Measurements from ENCODE around the gene TENM3. TPM values are rescaled to one million over a fixed set of nuclear protein-coding genes. Genes with fewer than 3 reads are reported as not detected.

Gene TENM3
- total RNA-seq, 1 donor, result 24.2 TPM

GRCh38 chr4:182704077-182704476, 460.9 kb downstream of the TENM3 start:
- no peak overlapping the region for H3K4me3 ChIP-seq (ENCODE audit: low read depth, low read length)
- TF ChIP-seq, protein P1, sequence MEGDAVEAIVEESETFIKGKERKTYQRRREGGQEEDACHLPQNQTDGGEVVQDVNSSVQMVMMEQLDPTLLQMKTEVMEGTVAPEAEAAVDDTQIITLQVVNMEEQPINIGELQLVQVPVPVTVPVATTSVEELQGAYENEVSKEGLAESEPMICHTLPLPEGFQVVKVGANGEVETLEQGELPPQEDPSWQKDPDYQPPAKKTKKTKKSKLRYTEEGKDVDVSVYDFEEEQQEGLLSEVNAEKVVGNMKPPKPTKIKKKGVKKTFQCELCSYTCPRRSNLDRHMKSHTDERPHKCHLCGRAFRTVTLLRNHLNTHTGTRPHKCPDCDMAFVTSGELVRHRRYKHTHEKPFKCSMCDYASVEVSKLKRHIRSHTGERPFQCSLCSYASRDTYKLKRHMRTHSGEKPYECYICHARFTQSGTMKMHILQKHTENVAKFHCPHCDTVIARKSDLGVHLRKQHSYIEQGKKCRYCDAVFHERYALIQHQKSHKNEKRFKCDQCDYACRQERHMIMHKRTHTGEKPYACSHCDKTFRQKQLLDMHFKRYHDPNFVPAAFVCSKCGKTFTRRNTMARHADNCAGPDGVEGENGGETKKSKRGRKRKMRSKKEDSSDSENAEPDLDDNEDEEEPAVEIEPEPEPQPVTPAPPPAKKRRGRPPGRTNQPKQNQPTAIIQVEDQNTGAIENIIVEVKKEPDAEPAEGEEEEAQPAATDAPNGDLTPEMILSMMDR (IDR thresholded peaks at IDR 0.05; ENCODE audit: insufficient read depth, low read depth, low read length), result no peak
- DNase-seq (ENCODE audit: low read depth), result no peak

DNA sequence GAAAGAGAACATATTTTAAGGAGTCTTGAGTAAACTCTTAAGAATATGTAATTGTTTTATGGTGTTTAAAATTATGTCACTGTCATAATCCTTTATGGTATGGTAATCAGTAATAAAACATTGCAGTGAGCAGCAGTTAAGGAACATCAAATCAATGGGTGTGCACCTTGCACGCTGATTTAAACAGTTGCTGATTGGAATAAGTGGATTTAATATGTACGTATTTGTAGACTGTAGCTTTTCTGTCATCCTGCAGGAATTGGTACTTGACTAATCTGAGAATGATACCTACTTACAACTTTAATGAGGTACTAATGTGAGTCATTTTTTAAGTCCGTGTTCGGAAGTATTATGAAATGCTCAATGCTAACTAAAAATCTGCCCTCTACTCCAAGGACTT, 461.7 kb downstream of the TENM3 start:
- TF ChIP-seq, protein P1 (IDR thresholded peaks at IDR 0.05; ENCODE audit: insufficient read depth, low read depth, low read length), result no peak
- H3K4me3 ChIP-seq (ENCODE audit: low read depth, low read length), result no peak overlapping the region
- DNase-seq (ENCODE audit: low read depth), result no peak

DNA sequence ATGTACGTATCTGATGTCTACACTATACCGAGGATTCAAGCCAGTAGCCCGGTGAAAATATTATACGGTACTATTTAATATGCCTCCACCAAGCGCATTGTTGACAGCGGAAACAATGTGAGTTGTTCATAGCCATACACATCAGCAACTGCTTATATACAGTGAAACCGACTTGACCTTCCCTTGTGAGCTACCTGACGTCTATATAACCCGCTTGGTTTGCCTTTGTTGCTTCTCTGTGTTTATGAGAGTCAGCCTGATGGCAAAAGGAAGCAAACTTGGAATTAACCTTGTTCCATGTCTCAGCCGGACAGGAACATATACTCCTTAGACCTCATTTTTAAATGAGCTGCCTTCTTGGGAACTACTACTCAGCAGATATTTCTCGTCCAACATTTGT, 462.2 kb downstream of the TENM3 start:
- TF ChIP-seq, protein P1 (IDR thresholded peaks at IDR 0.05; ENCODE audit: insufficient read depth, low read depth, low read length), result no peak
- DNase-seq (ENCODE audit: low read depth), result no peak
- H3K4me3 ChIP-seq (ENCODE audit: low read depth, low read length), result no peak overlapping the region

DNA sequence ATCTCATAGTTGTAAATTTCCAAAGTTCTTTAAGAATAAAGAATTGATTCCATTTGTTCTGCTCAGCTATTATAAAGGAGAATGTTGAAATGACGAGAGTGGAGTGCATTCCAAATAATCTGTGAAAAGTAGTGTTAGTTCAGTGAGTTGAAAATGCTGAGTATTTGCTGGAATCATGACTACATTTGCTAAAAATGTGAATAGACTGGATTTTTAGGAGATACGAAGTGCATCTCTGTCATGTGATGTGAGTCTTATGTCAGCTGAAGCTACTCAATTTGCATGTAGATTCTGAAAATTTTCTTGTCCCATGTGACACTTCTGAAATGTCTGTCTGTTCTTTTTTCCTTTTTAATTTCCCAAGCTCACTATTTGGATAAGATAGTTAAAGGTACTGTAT, 468.0 kb downstream of the TENM3 start:
- no peak overlapping the region for H3K4me3 ChIP-seq (ENCODE audit: low read depth, low read length)
- DNase-seq (ENCODE audit: low read depth), result no peak
- TF ChIP-seq, protein P1 (IDR thresholded peaks at IDR 0.05; ENCODE audit: insufficient read depth, low read depth, low read length), result no peak

GRCh38 chr4:182715548-182715947, 472.3 kb downstream of the TENM3 start:
- TF ChIP-seq, protein P1 (IDR thresholded peaks at IDR 0.05; ENCODE audit: insufficient read depth, low read depth, low read length), result no peak

DNA sequence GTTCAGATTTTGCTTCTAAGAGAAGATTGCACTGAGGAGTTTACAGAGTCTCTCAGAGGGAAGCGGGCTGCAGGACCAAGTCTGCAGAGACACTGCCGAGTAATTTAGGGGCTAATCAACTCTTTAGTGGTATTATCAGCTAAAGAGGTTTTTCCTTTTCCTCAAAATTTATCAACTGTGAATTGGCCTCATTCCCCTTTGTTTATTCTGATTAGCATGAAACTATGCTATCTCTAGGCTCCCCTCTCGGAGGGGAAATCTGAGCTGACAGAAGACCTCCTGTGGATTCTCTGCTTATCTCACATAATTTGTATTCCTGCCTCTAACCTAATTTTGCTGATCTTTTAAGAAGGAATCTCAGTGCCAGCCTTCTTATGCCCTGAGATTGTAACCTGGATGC, 473.0 kb downstream of the TENM3 start:
- TF ChIP-seq, protein P1 (IDR thresholded peaks at IDR 0.05; ENCODE audit: insufficient read depth, low read depth, low read length), result no peak
- DNase-seq (ENCODE audit: low read depth), result no peak
- no peak overlapping the region for H3K4me3 ChIP-seq (ENCODE audit: low read depth, low read length)

More at GRCh38 chr4:182715548-182715947, 472.3 kb downstream of the TENM3 start:
- H3K4me3 ChIP-seq (ENCODE audit: low read depth, low read length), result no peak overlapping the region
- DNase-seq (ENCODE audit: low read depth), result no peak
